Measurements from ENCODE around the gene CFLAR. TPM values are rescaled to one million over a fixed set of nuclear protein-coding genes. Genes with fewer than 3 reads are reported as not detected.

CFLAR gene
- total and polyA plus RNA-seq, 2 of the 13 experiments (the other 11 are each of a cell fraction or from before 2014, with no cell fraction given) = 43.8 to 92.1 TPM

GRCh38 chr2:201149064-201149820, 33.3 kb downstream of the CFLAR start (continued):
- TF ChIP-seq ZNF761 (CRISPR knock-in tag; conservative IDR thresholded peaks at IDR 0.05) = 0 out of 2 replicates have a peak, but pooled peaks have one; percentile 5
- no peak for TF ChIP-seq PHF20 (CRISPR knock-in tag; IDR thresholded peaks at IDR 0.05)
- peak; percentile 84 for TF ChIP-seq SAP130 (CRISPR knock-in tag; IDR thresholded peaks at IDR 0.05; ENCODE audit: low read depth)
- peak; percentile 64; the same call in 1 of the 2 replicates for TF ChIP-seq THAP11 (CRISPR knock-in tag; IDR thresholded peaks at IDR 0.05)
- no peak for TF ChIP-seq GPBP1L1 (CRISPR knock-in tag; IDR thresholded peaks at IDR 0.05)
- TF ChIP-seq NCOA2 (CRISPR knock-in tag; IDR thresholded peaks at IDR 0.05) = peak; percentile 79
- peak; percentile 56; the same call in 1 of the 2 replicates for TF ChIP-seq PHF21A (CRISPR knock-in tag; IDR thresholded peaks at IDR 0.05)
- TF ChIP-seq RXRB (CRISPR knock-in tag; IDR thresholded peaks at IDR 0.05; ENCODE audit: borderline replicate concordance) = peak; percentile 86
- TF ChIP-seq ZNF30 (CRISPR knock-in tag; IDR thresholded peaks at IDR 0.05) = no peak
- peak; percentile 68; the same call in 1 of the 2 replicates for TF ChIP-seq KDM1A (CRISPR knock-in tag; IDR thresholded peaks at IDR 0.05)
- 0 out of 2 replicates have a peak, but pooled peaks have one; percentile 27 for TF ChIP-seq ZNF792 (CRISPR knock-in tag; IDR thresholded peaks at IDR 0.05)
- peak; percentile 32; the same call in 1 of the 2 replicates for TF ChIP-seq ZNF652 (CRISPR knock-in tag; IDR thresholded peaks at IDR 0.05; ENCODE audit: borderline replicate concordance, low read depth)
- TF ChIP-seq ZNF549 (CRISPR knock-in tag; IDR thresholded peaks at IDR 0.05) = no peak
- peak in 1 of 2 experiments; percentile 35; a peak in 1 of 4 replicates for TF ChIP-seq REST (IDR thresholded peaks at IDR 0.05; ENCODE audit: borderline replicate concordance in 1 of 2, low read depth in 1 of 2, low read length in 2 of 2)
- TF ChIP-seq FOXP1 (IDR thresholded peaks at IDR 0.05) = no peak
- peak; percentile 75; the same call in 1 of the 2 replicates for TF ChIP-seq FOXP1 (CRISPR knock-in tag; IDR thresholded peaks at IDR 0.05)
- TF ChIP-seq HNF4A (CRISPR knock-in tag; IDR thresholded peaks at IDR 0.05) = peak; percentile 94
- TF ChIP-seq SIN3B (IDR thresholded peaks at IDR 0.05; ENCODE audit: low read length) = no peak
- TF ChIP-seq GATAD2A (CRISPR knock-in tag; IDR thresholded peaks at IDR 0.05) = peak; percentile 96
- TF ChIP-seq ELF4 (CRISPR knock-in tag; IDR thresholded peaks at IDR 0.05; ENCODE audit: borderline replicate concordance) = no peak
- TF ChIP-seq ARNT (IDR thresholded peaks at IDR 0.05) = no peak
- peak; percentile 96 for TF ChIP-seq TEAD3 (CRISPR knock-in tag; optimal IDR thresholded peaks at IDR 0.05; ENCODE audit: borderline replicate concordance)
- no peak for TF ChIP-seq ZNF563 (CRISPR knock-in tag; IDR thresholded peaks at IDR 0.05)
- TF ChIP-seq CENPX (CRISPR knock-in tag; IDR thresholded peaks at IDR 0.05) = no peak
- peak; percentile 39; the same call in 1 of the 2 replicates for TF ChIP-seq SALL1 (CRISPR knock-in tag; IDR thresholded peaks at IDR 0.05)
- no peak for TF ChIP-seq SOX6 (IDR thresholded peaks at IDR 0.05)
- peak; percentile 88 for TF ChIP-seq SOX6 (CRISPR knock-in tag; IDR thresholded peaks at IDR 0.05)
- no peak for TF ChIP-seq ZFP41 (CRISPR knock-in tag; IDR thresholded peaks at IDR 0.05; ENCODE audit: borderline replicate concordance)
- TF ChIP-seq ESRRA (CRISPR knock-in tag; IDR thresholded peaks at IDR 0.05; ENCODE audit: low read depth) = peak; percentile 56; the same call in 1 of the 2 replicates
- TF ChIP-seq ZNF430 (CRISPR knock-in tag; IDR thresholded peaks at IDR 0.05) = no peak
- no peak for TF ChIP-seq ZNF24 (IDR thresholded peaks at IDR 0.05)
